Tibial nerve (tissue), 4 donors: ENCODE results near the gene SMARCA5.

Experiments
- EP300 ChIP-seq, 2 donors: sonication (generic); formaldehyde crosslinking; IDR thresholded peaks; one replicate each; pipeline ENCODE4 v1.6.1; 2017; ENCODE audit warnings: antibody characterized with exemption in 2 of 2, mild to moderate bottlenecking in 1 of 2
- POLR2A ChIP-seq, 2 donors: fragments of 450-650 bp; IDR thresholded peaks; one replicate each; pipeline ENCODE4 v1.6.1; 2017; ENCODE audit warnings: antibody characterized with exemption in 2 of 2, mild to moderate bottlenecking in 2 of 2, moderate library complexity in 2 of 2
- TF ChIP-seq, protein P1 (sequence below), 5 experiments: fragments of 200-600 bp in 3 of 5; fragments of 450-650 bp in 2 of 5; sonication (generic) in 3 of 5; IDR thresholded peaks; one replicate each; pipeline ENCODE4 v1.5.1; 2016 to 2019; ENCODE audit warnings: antibody characterized with exemption in 5 of 5, mild to moderate bottlenecking in 3 of 5, moderate library complexity in 2 of 5

DNA sequence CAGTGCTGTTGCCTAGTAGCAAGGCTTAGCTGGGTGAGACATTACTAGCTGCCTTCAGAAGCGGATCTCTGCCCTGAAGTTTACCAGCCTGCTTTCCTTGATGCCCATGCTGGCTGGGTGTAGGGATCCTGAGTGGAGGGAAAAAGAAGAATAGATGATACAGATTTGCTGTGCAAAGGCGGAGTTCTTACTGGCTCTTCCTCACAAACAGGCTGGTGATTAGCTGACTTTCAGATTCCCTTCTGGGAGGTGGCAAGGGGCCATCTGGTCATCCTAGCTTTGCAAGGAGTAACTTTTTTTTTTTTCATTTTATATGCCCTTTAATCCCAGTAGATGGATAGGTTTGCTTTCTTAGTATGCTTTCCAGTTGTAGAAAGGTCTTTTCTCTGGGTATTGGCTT lies 44.8 kb downstream of the SMARCA5 start:
- TF ChIP-seq, protein P1, sequence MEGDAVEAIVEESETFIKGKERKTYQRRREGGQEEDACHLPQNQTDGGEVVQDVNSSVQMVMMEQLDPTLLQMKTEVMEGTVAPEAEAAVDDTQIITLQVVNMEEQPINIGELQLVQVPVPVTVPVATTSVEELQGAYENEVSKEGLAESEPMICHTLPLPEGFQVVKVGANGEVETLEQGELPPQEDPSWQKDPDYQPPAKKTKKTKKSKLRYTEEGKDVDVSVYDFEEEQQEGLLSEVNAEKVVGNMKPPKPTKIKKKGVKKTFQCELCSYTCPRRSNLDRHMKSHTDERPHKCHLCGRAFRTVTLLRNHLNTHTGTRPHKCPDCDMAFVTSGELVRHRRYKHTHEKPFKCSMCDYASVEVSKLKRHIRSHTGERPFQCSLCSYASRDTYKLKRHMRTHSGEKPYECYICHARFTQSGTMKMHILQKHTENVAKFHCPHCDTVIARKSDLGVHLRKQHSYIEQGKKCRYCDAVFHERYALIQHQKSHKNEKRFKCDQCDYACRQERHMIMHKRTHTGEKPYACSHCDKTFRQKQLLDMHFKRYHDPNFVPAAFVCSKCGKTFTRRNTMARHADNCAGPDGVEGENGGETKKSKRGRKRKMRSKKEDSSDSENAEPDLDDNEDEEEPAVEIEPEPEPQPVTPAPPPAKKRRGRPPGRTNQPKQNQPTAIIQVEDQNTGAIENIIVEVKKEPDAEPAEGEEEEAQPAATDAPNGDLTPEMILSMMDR (IDR thresholded peaks at IDR 0.05), result no peak
- no peak for TF ChIP-seq POLR2A (IDR thresholded peaks at IDR 0.05)
- TF ChIP-seq EP300 (IDR thresholded peaks at IDR 0.05), result no peak
